ENCODE results near the gene TCL1B. TPM values are rescaled to one million over a fixed set of nuclear protein-coding genes. Genes with fewer than 3 reads are reported as not detected.
"Not testable (repeated sequence)": the region's sequence is repeated elsewhere in the genome, so short reads cannot be mapped to it uniquely, and the experiment has no call there.

TCL1B gene
- total RNA-seq, 1 experiment from 2014 or later = not detected

DNA sequence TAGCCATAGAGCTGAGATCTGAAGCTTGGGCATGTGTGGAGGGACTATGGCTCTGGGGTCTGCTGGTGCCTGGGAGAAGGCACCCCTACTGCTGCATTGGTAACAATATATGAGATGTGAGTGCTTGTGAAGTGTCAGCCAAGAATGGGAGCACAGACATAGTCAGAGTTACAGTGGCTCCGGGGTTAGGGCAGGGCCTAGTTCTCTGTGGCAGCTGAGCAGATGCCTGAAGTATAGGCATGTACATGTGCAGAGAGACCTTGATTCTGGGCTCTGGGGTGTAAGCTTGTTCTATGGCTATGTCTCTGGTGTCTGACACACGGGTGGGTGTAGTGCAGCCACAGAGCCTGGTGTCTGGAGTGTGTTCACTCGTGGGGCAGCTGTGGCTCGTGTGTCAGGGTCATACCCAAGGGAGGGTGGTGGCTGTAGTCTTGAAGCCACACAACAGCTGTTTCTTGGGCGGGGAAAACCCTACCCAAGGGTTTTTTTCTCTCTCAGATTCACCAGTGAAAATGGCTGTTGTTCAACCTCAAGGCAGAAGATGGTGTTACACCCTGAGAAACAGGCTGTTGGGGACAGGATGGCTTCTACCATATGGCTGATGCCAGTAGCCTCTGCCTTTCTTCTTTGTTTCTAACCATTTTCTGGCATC, 39.6 kb downstream of the TCL1B start (continued):
- TF ChIP-seq POLR2AphosphoS5 (IDR thresholded peaks at IDR 0.05; ENCODE audit: low read depth, low read length) = no peak

DNA sequence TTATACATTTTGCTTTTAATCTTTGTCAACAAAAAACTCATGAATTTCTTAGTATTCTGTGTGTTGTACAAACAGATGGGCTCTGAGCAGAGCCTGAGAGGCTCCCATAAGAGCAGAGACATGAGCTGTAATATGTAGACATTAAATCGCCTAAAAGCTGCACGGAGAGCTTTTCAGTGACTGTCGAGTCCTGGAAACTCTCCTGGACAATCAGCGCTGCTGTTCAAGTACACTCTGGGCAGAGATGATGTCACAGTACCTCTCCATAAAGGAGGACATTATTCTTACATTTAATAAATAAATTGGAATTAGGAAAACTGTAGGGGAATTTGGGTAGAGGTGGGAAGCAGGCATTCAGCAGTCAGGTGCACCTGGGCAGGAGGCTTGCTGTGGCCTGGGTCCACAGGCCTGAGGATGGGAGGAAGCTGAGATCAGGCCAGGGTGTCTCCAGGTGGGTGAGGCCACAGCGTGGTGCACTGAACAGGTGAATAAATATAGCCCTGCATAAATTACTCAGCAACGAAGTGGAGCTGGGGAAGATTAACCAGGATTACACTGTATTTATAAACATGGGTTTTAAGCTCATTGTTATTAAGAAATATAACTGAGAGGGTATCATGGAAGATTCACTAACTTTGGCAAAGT, 41.0 kb downstream of the TCL1B start:
- Histone ChIP-seq H3K27me3 (ENCODE audit: control insufficient read depth, insufficient read depth, low read length) (no peaks in the 10 kb centered on the region; the same call in 1 of the 2 replicates), H3K9me3 (ENCODE audit: control insufficient read depth, insufficient read depth, low read depth, low read length) (no peaks in the 10 kb centered on the region), H3K4me3 (ENCODE audit: low read depth in 2 of 2, low read length in 2 of 2) (no peak overlapping the region), H3K27ac (ENCODE audit: low read length) (no peak overlapping the region), H3K4me1 (ENCODE audit: control insufficient read depth, insufficient read depth, low read length) (no peaks in the 10 kb centered on the region), H3K36me3 (ENCODE audit: control insufficient read depth, insufficient read depth, low read length) (no peaks in the 10 kb centered on the region)
- ChIA-PET CTCF (no interaction called here), POLR2A (no interaction called here)
- BruUV-seq (replicated peaks) = no TSS peak
- DNase-seq (ENCODE audit: low read depth, low spot score) (no peak), ATAC-seq (no peak)
- in situ Hi-C loops (cut with HindIII; ENCODE audit: low pct_unique_long_range_greater_than_20kb, low sequenced_read_pairs) (no loop called here), intact Hi-C loops (cut with micrococcal nuclease; ENCODE audit: unreplicated experiment) (no loop called here)
- TF ChIP-seq TCF7L2 (IDR thresholded peaks at IDR 0.05; ENCODE audit: low read depth, low read length) = no peak
- TF ChIP-seq, protein P1, sequence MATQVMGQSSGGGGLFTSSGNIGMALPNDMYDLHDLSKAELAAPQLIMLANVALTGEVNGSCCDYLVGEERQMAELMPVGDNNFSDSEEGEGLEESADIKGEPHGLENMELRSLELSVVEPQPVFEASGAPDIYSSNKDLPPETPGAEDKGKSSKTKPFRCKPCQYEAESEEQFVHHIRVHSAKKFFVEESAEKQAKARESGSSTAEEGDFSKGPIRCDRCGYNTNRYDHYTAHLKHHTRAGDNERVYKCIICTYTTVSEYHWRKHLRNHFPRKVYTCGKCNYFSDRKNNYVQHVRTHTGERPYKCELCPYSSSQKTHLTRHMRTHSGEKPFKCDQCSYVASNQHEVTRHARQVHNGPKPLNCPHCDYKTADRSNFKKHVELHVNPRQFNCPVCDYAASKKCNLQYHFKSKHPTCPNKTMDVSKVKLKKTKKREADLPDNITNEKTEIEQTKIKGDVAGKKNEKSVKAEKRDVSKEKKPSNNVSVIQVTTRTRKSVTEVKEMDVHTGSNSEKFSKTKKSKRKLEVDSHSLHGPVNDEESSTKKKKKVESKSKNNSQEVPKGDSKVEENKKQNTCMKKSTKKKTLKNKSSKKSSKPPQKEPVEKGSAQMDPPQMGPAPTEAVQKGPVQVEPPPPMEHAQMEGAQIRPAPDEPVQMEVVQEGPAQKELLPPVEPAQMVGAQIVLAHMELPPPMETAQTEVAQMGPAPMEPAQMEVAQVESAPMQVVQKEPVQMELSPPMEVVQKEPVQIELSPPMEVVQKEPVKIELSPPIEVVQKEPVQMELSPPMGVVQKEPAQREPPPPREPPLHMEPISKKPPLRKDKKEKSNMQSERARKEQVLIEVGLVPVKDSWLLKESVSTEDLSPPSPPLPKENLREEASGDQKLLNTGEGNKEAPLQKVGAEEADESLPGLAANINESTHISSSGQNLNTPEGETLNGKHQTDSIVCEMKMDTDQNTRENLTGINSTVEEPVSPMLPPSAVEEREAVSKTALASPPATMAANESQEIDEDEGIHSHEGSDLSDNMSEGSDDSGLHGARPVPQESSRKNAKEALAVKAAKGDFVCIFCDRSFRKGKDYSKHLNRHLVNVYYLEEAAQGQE (IDR thresholded peaks at IDR 0.05; ENCODE audit: insufficient read depth in 1 of 2, low read depth in 2 of 2, low read length in 1 of 2) = no peak
- no peak for TF ChIP-seq POLR2AphosphoS5 (IDR thresholded peaks at IDR 0.05; ENCODE audit: low read depth, low read length)
- no peak for TF ChIP-seq SIN3A (IDR thresholded peaks at IDR 0.05; ENCODE audit: borderline replicate concordance, insufficient read depth, low read depth, low read length)
- TF ChIP-seq, protein P2, sequence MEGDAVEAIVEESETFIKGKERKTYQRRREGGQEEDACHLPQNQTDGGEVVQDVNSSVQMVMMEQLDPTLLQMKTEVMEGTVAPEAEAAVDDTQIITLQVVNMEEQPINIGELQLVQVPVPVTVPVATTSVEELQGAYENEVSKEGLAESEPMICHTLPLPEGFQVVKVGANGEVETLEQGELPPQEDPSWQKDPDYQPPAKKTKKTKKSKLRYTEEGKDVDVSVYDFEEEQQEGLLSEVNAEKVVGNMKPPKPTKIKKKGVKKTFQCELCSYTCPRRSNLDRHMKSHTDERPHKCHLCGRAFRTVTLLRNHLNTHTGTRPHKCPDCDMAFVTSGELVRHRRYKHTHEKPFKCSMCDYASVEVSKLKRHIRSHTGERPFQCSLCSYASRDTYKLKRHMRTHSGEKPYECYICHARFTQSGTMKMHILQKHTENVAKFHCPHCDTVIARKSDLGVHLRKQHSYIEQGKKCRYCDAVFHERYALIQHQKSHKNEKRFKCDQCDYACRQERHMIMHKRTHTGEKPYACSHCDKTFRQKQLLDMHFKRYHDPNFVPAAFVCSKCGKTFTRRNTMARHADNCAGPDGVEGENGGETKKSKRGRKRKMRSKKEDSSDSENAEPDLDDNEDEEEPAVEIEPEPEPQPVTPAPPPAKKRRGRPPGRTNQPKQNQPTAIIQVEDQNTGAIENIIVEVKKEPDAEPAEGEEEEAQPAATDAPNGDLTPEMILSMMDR (IDR thresholded peaks at IDR 0.05) = no peak

DNA sequence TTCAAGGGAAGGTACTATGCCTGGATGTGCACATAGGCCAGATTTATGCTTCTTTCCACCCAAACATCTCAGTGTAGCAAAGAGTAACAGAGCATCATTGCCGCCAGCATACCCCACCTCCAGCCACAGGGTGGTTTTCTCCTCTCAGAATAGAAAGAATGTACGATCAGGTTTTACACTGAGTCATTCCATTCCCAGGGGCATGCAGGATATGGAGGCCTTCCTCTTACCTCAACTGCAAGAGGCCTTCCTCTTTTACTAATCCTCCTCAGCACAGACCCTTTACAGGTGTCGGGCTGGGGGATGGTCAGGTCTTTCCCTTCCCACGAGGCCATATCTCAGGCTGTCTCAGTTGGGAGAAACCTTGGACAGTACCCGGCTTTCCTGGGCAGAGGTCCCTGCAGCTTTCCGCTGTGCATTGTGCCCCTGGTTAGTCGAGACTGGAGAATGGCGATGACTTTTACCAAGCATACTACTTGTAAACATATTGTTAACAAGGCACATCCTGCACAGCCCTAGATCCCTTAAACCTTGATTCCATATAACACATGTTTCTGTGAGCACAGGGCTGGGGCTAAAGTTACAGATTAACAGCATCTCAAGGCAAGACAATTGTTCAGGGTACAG, 43.3 kb downstream of the TCL1B start:
- H3K4me3 ChIP-seq (ENCODE audit: low read depth in 2 of 2, low read length in 2 of 2); H3K36me3 ChIP-seq (ENCODE audit: control insufficient read depth, insufficient read depth, low read length); H3K27me3 ChIP-seq (ENCODE audit: control insufficient read depth, insufficient read depth, low read length); in situ Hi-C loops (cut with HindIII; ENCODE audit: low pct_unique_long_range_greater_than_20kb, low sequenced_read_pairs); H3K27ac ChIP-seq (ENCODE audit: low read length); H3K9me3 ChIP-seq (ENCODE audit: control insufficient read depth, insufficient read depth, low read depth, low read length); BruUV-seq (replicated peaks); ATAC-seq; DNase-seq (ENCODE audit: low read depth, low spot score); H3K4me1 ChIP-seq (ENCODE audit: control insufficient read depth, insufficient read depth, low read length); CTCF ChIA-PET; intact Hi-C loops (cut with micrococcal nuclease; ENCODE audit: unreplicated experiment); POLR2A ChIA-PET: not testable (repeated sequence)

Measured in Panc1 (cell line).